K562 (cell line): ENCODE results near the gene AIF1L. TPM values are rescaled to one million over a fixed set of nuclear protein-coding genes. Genes with fewer than 3 reads are reported as not detected.

ENCODE experiments used
- ATAC-seq: fragments of 200-7000 bp; cut with Tn5 transposase; 3 replicates; pipeline ENCODE4 v1.9.1; 2020; ENCODE audit warnings: moderate library complexity
- BruUV-seq: library from RNA; stranded (reverse); fragments of 400-500 nt; replicated peaks from 2 replicates; lab custom pipeline; 2021; lab: Mats Ljungman, UMichigan
- CTCF ChIA-PET: fragments of 300-600 bp; formaldehyde crosslinking; extraction: SDS; loops from one replicate; lab custom pipeline; 2021; ENCODE audit warnings: low intra/inter-chr PET ratio; lab: Yijun Ruan, JAX
- POLR2A ChIA-PET: fragments of 300-600, 350-650 bp; sonication (Branson Sonifier 250); formaldehyde crosslinking; extraction: SDS; loops from one replicate; lab custom pipeline; 2021; ENCODE audit warnings: antibody characterized with exemption, inconsistent platforms; lab: Yijun Ruan, JAX
- DNase-seq, 4 experiments: peaks; one replicate each; pipeline versions ENCODE4 v3.0.0 to v3.0.0-alpha.2; 2011 to 2018; ENCODE audit warnings: low spot score in 3 of 4, mixed read lengths in 3 of 4; ENCODE audit errors: extremely low read depth in 1 of 4
- FAIRE-seq: peaks from 2 replicates; lab custom pipeline; 2011; peaks lifted over from hg19 to GRCh38; lab: Jason Lieb, UNC
- H2AFZ ChIP-seq: 2 replicates; pipeline ENCODE4 v1.6.0; 2011; ENCODE audit warnings: low read depth, low read length, control low read depth, inconsistent platforms
- H3K27ac ChIP-seq: fragments of 200-600 bp; 3 replicates; pipeline ENCODE4 v1.8.0; 2011; ENCODE audit warnings: low read depth, mild to moderate bottlenecking, control low read depth, inconsistent platforms, low read length, moderate library complexity, mixed read lengths; ENCODE audit errors: extremely low read depth
- H3K27me3 ChIP-seq, 2 experiments: fragments of 300-600 bp in 1 of 2; 2 replicates in 1 of 2; 3 replicates in 1 of 2; pipeline versions ENCODE4 v1.6.0 to v1.8.0; 2011; ENCODE audit warnings: inconsistent platforms in 2 of 2, low read length in 2 of 2, mild to moderate bottlenecking in 1 of 2, mixed read lengths in 1 of 2, moderate library complexity in 1 of 2; ENCODE audit not compliant: control insufficient read depth in 2 of 2, insufficient read depth in 2 of 2
- H3K36me3 ChIP-seq: fragments of 300-600 bp; 3 replicates; pipeline ENCODE4 v1.8.0; 2011; ENCODE audit warnings: mild to moderate bottlenecking, low read length, inconsistent platforms; ENCODE audit not compliant: control insufficient read depth, insufficient read depth
- H3K4me1 ChIP-seq, 2 experiments: fragments of 200-600 bp in 1 of 2; replicated peaks in 1 of 2; 2 replicates in 1 of 2; 3 replicates in 1 of 2; pipeline versions ENCODE4 v1.5.1 to v1.8.0; 2011; ENCODE audit warnings: inconsistent platforms in 2 of 2, low read length in 2 of 2, mild to moderate bottlenecking in 1 of 2, mixed read lengths in 1 of 2, moderate library complexity in 1 of 2; ENCODE audit not compliant: control insufficient read depth in 2 of 2, insufficient read depth in 2 of 2
- H3K4me2 ChIP-seq: 2 replicates; pipeline ENCODE4 v1.6.1; 2011; ENCODE audit warnings: low read length, control low read depth, inconsistent platforms, mixed read lengths; ENCODE audit not compliant: insufficient read depth
- H3K4me3 ChIP-seq: fragments of 200-600 bp; sonication (generic), shearing (Covaris generic); 2 replicates; pipeline ENCODE4 v1.5.1; 2016; ENCODE audit warnings: control low read depth, inconsistent platforms
- H3K79me2 ChIP-seq: fragments of 200-600 bp; 3 replicates; pipeline ENCODE4 v1.8.0; 2011; ENCODE audit warnings: low read length, inconsistent platforms; ENCODE audit not compliant: control insufficient read depth, insufficient read depth
- H3K9ac ChIP-seq, 2 experiments: 2 replicates each; pipeline versions ENCODE4 v1.6.0 to v1.6.1; 2011; ENCODE audit warnings: low read depth in 2 of 2, low read length in 2 of 2, control low read depth in 1 of 2, inconsistent platforms in 1 of 2, mild to moderate bottlenecking in 1 of 2, mixed read lengths in 1 of 2; ENCODE audit not compliant: insufficient read depth in 1 of 2
- H3K9me1 ChIP-seq: one replicate; pipeline ENCODE4 v1.6.0; 2011; ENCODE audit warnings: inconsistent platforms, mild to moderate bottlenecking, low read length, moderate library complexity; ENCODE audit not compliant: control insufficient read depth, insufficient read depth
- H3K9me3 ChIP-seq: replicated peaks from 2 replicates; pipeline ENCODE4 v1.5.1; 2011; ENCODE audit warnings: low read depth, low read length, inconsistent platforms; ENCODE audit not compliant: control insufficient read depth, insufficient read depth
- H4K20me1 ChIP-seq: replicated peaks from 2 replicates; pipeline ENCODE4 v1.6.1; 2011; ENCODE audit warnings: low read length, inconsistent platforms, mixed read lengths; ENCODE audit not compliant: control insufficient read depth, insufficient read depth
- MBD2 ChIP-seq: sonication (generic); IDR thresholded peaks from 2 replicates; pipeline ENCODE4 v1.6.1; 2016; ENCODE audit warnings: low read depth, borderline replicate concordance
- ZNF717 ChIP-seq: fragments of 250-450 bp; sonication (Bioruptor Pico); IDR thresholded peaks from 2 replicates; pipeline ENCODE4 v1.5.0; 2021
- WGBS: fragments of 100-300 bp; shearing (Covaris generic); methylation state at CpG from one replicate; pipeline ENCODE4 v1.1.6; 2016; ENCODE audit warnings: low coverage, mixed read lengths; ENCODE audit not compliant: insufficient coverage; ENCODE audit errors: missing lambda C conversion rate; 5-methylcytosine and 5-hydroxymethylcytosine counted together
- in situ Hi-C: fragments of 300-500 bp; cut with MboI; formaldehyde crosslinking; loops from 4 replicates; pipeline ENCODE4 v1.15.0; 2018; ENCODE audit warnings: inconsistent platforms, mixed read lengths
- intact Hi-C: fragments of 100-400 bp; cut with micrococcal nuclease; formaldehyde crosslinking; loops from 2 replicates; pipeline ENCODE4 v1.14.2; 2022
- polyA plus RNA-seq, 8 experiments: library from polyadenylated mRNA; depleted of rRNA in 4 of 8; stranded (reverse) in 5 of 8; unstranded in 3 of 8; fragments of >200 nt; fragmentation: Nextera tagmentation in 2 of 8; fragmentation: Illumina TruSeq in 1 of 8; extraction: Ambion mirVana in 2 of 8; extraction: Trizol in 1 of 8; gene quantifications; 2 replicates each; pipeline versions ENCODE4 v1.2.1 to v1.2.3, GENCODE V29; 2011 to 2014; ENCODE audit warnings: inconsistent platforms in 1 of 8, missing spikeins in 1 of 8
- total RNA-seq, 7 experiments: library from RNA; depleted of rRNA in 6 of 7; stranded (reverse); fragments of >200 nt in 6 of 7; fragmentation: Illumina TruSeq in 2 of 7; extraction: Trizol in 2 of 7; gene quantifications; 2 replicates each; pipeline versions ENCODE4 v1.2.1 to v1.2.3, GENCODE V29; 2011 to 2021; ENCODE audit warnings: low replicate concordance in 1 of 7
- TF ChIP-seq, protein P1 (sequence below): sonication (generic); formaldehyde crosslinking; IDR thresholded peaks from 2 replicates; pipeline ENCODE4 v1.8.1; 2023; ENCODE audit warnings: mild to moderate bottlenecking, missing genetic modification reagents
- TF ChIP-seq, protein P2 (sequence below): sonication (generic); formaldehyde crosslinking; IDR thresholded peaks from 2 replicates; pipeline ENCODE4 v1.8.1; 2023; ENCODE audit warnings: mild to moderate bottlenecking, missing genetic modification reagents
- TF ChIP-seq, protein P3 (sequence below), 2 experiments: fragments of 450-650 bp in 1 of 2; sonication (generic) in 1 of 2; formaldehyde crosslinking in 1 of 2; IDR thresholded peaks in 1 of 2; conservative IDR thresholded peaks in 1 of 2; 2 replicates each; pipeline versions ENCODE4 v1.6.1 to v1.8.1; 2016 to 2023; ENCODE audit warnings: mild to moderate bottlenecking in 2 of 2, moderate library complexity in 2 of 2, inconsistent platforms in 1 of 2, missing genetic modification reagents in 1 of 2

AIF1L gene
- total and polyA plus RNA-seq, 9 of the 15 experiments (the other 6 are each of a cell fraction or from before 2014, with no cell fraction given) = 0.34 to 9.1 (median 1.3) TPM

DNA sequence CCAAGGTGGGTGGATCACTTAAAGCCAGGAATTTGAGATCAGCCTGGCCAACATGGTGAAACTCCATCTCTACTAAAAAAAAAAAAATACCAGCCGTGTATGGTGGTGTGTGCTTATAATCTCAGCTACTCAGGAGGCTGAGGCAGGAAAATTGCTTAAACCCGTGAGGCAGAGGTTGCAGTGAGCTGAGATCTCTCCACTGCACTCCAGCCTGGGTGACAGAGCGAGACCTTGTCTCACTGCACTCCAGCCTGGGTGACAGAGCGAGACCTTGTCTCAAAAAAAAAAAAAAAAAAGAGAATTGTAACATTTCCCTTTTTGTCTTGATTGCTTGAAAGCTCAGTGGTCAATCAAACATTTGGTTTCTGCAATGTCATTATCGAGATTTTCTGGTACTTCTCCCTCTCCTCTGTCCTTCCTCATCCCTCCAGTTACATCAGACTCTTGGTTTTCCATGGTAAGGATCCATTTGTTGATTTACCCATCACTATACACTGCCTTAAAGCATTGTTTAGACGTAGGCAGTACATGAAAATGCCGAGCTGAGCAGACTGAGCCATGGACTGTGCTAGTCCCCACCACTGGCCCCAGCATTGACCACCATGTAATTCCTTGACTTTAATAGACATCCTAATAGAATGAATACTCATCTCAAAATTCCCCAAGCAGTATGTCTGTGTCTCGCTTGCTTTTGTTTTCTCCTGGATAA is 11.5 kb upstream of the AIF1L start:
- ChIA-PET CTCF (no interaction called here), POLR2A (interaction anchor here (0.6 to 99.3 kb wide), 4 partner anchors 12 to 1589 kb away, joined by 3 to 3336 read pairs (median 1670); partner anchors contain the start of genes AIF1L and NUP214)
- Histone ChIP-seq H2AFZ (0 out of 2 replicates have a peak overlapping the region, but pooled peaks have one; percentile 2), H3K27ac (no peak overlapping the region)
- no peak for TF ChIP-seq ZNF717
- TF ChIP-seq, all 486 proteins: peak for 0
- Histone ChIP-seq H3K4me1 (peaks cover 0 to 12% of the 10 kb centered on the region in 2 experiments; a peak in 2 of 5 replicates), H3K4me3 (no peak overlapping the region), H3K9me3 (no peaks in the 10 kb centered on the region), H3K9ac (no peak overlapping the region), H4K20me1 (peaks cover 49% of the 10 kb centered on the region), H3K4me2 (no peak overlapping the region), H3K27me3 (peaks cover 79 to 86% of the 10 kb centered on the region in 2 experiments), H3K79me2 (no peaks in the 10 kb centered on the region), H3K36me3 (no peaks in the 10 kb centered on the region), H3K9me1 (no peaks in the 10 kb centered on the region)
- intact Hi-C loops = no loop called here
- DNase-seq (peak in 2 of 4 experiments; percentile 60 to 66), ATAC-seq (peak; percentile 11), FAIRE-seq (no peak)
- BruUV-seq = no TSS peak
- in situ Hi-C loops = no loop called here
- under 1% methylated on average over 8 of the region's 8 CpGs for WGBS

DNA sequence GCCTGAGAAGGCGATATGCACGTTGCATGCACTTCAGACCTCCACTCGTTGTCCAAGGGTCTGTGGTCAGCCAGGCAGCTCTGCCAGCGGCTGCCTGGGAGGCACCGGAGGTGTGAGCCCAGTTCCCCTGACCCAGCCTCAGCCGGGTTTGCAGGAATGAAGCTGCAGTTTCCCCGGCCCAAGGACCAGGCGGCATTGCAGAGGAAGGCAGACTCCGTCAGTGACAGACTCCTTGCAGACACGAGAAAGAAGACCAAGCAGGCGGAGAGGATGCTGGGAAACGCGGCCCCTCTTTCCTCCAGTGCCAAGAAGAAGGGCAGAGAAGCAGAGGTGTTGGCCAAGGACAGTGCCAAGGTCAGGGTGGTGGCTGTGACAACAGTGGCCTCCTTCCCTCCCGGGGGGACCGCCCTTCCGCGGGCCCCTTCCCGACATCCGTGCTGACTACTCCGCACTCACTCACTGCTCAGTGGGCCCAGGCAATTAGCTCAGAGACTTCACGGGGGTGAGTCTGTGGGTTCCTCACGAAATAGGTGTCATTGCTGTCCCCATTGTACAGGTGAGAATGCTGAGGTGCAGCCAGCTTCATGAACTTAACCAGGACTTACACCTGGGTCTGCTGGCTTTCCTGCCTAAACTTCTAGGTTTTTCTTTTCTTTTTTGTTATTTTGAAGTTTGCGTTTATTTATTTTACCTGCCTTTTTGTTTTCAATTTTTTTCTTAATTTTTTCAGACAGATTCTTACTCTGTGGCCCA is 10.8 kb upstream of the AIF1L start:
- Histone ChIP-seq H3K4me3 (no peak overlapping the region), H4K20me1 (peaks cover 47% of the 10 kb centered on the region), H3K27ac (no peak overlapping the region), H3K9me1 (no peaks in the 10 kb centered on the region), H3K36me3 (no peaks in the 10 kb centered on the region), H3K9me3 (no peaks in the 10 kb centered on the region), H2AFZ (peak overlapping the region; percentile 2; the same call in 1 of the 2 replicates), H3K27me3 (peaks cover 76 to 86% of the 10 kb centered on the region in 2 experiments), H3K79me2 (no peaks in the 10 kb centered on the region), H3K9ac (peak overlapping the region in 1 of 2 experiments; percentile 61; a peak in 2 of 4 replicates), H3K4me1 (peaks cover 0 to 12% of the 10 kb centered on the region in 2 experiments; a peak in 2 of 5 replicates), H3K4me2 (no peak overlapping the region)
- POLR2A ChIA-PET = interaction anchor here (0.6 to 99.3 kb wide), 4 partner anchors 11 to 188 kb away, joined by 3 to 3336 read pairs (median 1670); partner anchors contain the start of genes AIF1L and NUP214
- WGBS = 18% methylated on average over 23 of the region's 23 CpGs
- intact Hi-C loops = no loop called here
- CTCF ChIA-PET = interaction anchor here (0.6 kb wide), 2 partner anchors 9 to 87 kb away, joined by 3 read pairs; no protein-coding TSS in a partner anchor
- FAIRE-seq (no peak), DNase-seq (peak in 2 of 4 experiments; percentile 70), ATAC-seq (peak; percentile 4)
- BruUV-seq = no TSS peak
- in situ Hi-C loops = no loop called here
- TF ChIP-seq, protein P1, sequence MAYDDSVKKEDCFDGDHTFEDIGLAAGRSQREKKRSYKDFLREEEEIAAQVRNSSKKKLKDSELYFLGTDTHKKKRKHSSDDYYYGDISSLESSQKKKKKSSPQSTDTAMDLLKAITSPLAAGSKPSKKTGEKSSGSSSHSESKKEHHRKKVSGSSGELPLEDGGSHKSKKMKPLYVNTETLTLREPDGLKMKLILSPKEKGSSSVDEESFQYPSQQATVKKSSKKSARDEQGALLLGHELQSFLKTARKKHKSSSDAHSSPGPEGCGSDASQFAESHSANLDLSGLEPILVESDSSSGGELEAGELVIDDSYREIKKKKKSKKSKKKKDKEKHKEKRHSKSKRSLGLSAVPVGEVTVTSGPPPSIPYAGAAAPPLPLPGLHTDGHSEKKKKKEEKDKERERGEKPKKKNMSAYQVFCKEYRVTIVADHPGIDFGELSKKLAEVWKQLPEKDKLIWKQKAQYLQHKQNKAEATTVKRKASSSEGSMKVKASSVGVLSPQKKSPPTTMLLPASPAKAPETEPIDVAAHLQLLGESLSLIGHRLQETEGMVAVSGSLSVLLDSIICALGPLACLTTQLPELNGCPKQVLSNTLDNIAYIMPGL = peak; percentile 67; the same call in 1 of the 2 replicates
- no peak for TF ChIP-seq MBD2
- TF ChIP-seq, protein P2, sequence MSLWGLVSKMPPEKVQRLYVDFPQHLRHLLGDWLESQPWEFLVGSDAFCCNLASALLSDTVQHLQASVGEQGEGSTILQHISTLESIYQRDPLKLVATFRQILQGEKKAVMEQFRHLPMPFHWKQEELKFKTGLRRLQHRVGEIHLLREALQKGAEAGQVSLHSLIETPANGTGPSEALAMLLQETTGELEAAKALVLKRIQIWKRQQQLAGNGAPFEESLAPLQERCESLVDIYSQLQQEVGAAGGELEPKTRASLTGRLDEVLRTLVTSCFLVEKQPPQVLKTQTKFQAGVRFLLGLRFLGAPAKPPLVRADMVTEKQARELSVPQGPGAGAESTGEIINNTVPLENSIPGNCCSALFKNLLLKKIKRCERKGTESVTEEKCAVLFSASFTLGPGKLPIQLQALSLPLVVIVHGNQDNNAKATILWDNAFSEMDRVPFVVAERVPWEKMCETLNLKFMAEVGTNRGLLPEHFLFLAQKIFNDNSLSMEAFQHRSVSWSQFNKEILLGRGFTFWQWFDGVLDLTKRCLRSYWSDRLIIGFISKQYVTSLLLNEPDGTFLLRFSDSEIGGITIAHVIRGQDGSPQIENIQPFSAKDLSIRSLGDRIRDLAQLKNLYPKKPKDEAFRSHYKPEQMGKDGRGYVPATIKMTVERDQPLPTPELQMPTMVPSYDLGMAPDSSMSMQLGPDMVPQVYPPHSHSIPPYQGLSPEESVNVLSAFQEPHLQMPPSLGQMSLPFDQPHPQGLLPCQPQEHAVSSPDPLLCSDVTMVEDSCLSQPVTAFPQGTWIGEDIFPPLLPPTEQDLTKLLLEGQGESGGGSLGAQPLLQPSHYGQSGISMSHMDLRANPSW = peak; percentile 96; the same call in 1 of the 2 replicates
- TF ChIP-seq, protein P3, sequence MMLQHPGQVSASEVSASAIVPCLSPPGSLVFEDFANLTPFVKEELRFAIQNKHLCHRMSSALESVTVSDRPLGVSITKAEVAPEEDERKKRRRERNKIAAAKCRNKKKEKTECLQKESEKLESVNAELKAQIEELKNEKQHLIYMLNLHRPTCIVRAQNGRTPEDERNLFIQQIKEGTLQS (IDR thresholded peaks at IDR 0.05) = no peak
- TF ChIP-seq, protein P3 (CRISPR knock-in tag; conservative IDR thresholded peaks at IDR 0.05) = peak; percentile 60; the same call in 1 of the 2 replicates
